ENCODE data around the gene COASY.

COASY gene

DNA sequence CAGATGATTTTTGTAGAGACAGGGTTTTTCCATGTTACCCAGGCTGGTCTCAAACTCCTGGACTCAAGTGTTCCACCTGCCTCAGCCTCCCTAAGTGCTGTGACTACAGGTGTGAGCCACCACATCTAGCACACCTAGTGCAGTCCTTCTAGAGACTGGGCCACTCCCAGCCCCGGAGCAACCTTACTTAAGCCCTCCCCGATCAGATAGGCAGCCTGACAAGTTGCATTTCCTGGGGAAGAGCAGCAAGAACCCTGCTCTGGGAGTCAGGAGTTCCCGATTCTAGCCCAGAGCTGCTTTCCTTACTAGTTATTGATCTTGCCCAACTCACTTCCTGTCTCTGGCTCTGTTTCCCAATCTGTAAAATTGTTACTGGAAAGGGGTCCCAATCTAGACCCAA, 32.9 kb upstream of the COASY start:
- H3K79me2 ChIP-seq (ENCODE audit: low read length): no peaks in the 10 kb centered on the region
- H3K9me2 ChIP-seq (replicated peaks; ENCODE audit: insufficient read depth, low read length): no peaks in the 10 kb centered on the region
- H4K20me1 ChIP-seq (ENCODE audit: insufficient read depth, low read length): no peaks in the 10 kb centered on the region
- H3K4me1 ChIP-seq (ENCODE audit: low read length): peaks cover 22% of the 10 kb centered on the region
- H3K4me2 ChIP-seq (ENCODE audit: low read depth, low read length): no peak overlapping the region
- H3F3A ChIP-seq (ENCODE audit: insufficient read depth, low read length): peaks cover 22% of the 10 kb centered on the region
- H3K27ac ChIP-seq (ENCODE audit: low read length): no peak overlapping the region
- H3K4me3 ChIP-seq (ENCODE audit: low read length): no peak overlapping the region
- no peak for DNase-seq
- no peaks in the 10 kb centered on the region for H3K27me3 ChIP-seq (replicated peaks; ENCODE audit: insufficient read depth, low read length)
- no peak for TF ChIP-seq EZH2phosphoT487 (IDR thresholded peaks at IDR 0.05; ENCODE audit: low read length)
- H3K36me3 ChIP-seq (replicated peaks; ENCODE audit: insufficient read depth, low read length): no peaks in the 10 kb centered on the region
- no peak overlapping the region for H2AFZ ChIP-seq (ENCODE audit: low read length)
- H3K9ac ChIP-seq (ENCODE audit: low read length): no peak overlapping the region
- H3K9me3 ChIP-seq (replicated peaks; ENCODE audit: insufficient read depth, low read length): no peaks in the 10 kb centered on the region

DNA sequence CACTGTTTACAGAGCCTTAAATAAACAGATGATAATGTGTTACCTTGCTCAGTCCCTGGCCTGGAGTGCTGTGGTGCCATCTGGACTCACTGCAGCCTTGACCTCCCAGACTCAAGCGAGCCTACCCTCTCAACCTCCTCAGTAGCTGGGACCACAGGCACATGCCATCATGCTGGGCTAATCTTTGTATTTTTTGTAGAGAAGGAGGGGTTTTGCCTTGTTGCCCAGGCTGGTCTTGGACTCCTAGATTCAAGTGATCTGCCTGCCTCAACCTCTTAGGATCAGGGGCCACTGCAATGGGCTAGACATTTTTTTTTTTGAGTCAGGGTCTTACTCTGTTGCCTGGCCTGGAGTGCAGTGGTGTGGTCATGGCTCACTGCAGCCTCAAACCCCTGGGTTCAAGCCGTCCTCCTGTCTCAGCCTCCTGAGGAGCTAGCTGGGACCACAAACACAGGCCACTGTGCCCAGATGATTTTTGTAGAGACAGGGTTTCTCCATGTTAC, 30.9 kb upstream of the COASY start:
- H4K20me1 ChIP-seq (ENCODE audit: insufficient read depth, low read length): no peaks in the 10 kb centered on the region
- H3K27me3 ChIP-seq (replicated peaks; ENCODE audit: insufficient read depth, low read length): no peaks in the 10 kb centered on the region
- H3K4me3 ChIP-seq (ENCODE audit: low read length): no peak overlapping the region
- no peaks in the 10 kb centered on the region for H3K9me2 ChIP-seq (replicated peaks; ENCODE audit: insufficient read depth, low read length)
- H3K9ac ChIP-seq (ENCODE audit: low read length): no peak overlapping the region
- no peaks in the 10 kb centered on the region for H3K36me3 ChIP-seq (replicated peaks; ENCODE audit: insufficient read depth, low read length)
- H3F3A ChIP-seq (ENCODE audit: insufficient read depth, low read length): peaks cover 22% of the 10 kb centered on the region
- 0 out of 2 replicates have a peak overlapping the region, but pooled peaks have one; percentile 53 for H3K4me2 ChIP-seq (ENCODE audit: low read depth, low read length)
- H2AFZ ChIP-seq (ENCODE audit: low read length): no peak overlapping the region
- 0 out of 2 replicates have a peak, but pooled peaks cover 4% of the 10 kb centered on the region for H3K79me2 ChIP-seq (ENCODE audit: low read length)
- peak overlapping the region; percentile 41; the same call in 1 of the 2 replicates for H3K27ac ChIP-seq (ENCODE audit: low read length)
- no peak for DNase-seq
- TF ChIP-seq EZH2 (optimal IDR thresholded peaks at IDR 0.05; ENCODE audit: low read depth, low read length) (no peak), EZH2phosphoT487 (IDR thresholded peaks at IDR 0.05; ENCODE audit: low read length) (no peak)
- TF ChIP-seq, protein P1, sequence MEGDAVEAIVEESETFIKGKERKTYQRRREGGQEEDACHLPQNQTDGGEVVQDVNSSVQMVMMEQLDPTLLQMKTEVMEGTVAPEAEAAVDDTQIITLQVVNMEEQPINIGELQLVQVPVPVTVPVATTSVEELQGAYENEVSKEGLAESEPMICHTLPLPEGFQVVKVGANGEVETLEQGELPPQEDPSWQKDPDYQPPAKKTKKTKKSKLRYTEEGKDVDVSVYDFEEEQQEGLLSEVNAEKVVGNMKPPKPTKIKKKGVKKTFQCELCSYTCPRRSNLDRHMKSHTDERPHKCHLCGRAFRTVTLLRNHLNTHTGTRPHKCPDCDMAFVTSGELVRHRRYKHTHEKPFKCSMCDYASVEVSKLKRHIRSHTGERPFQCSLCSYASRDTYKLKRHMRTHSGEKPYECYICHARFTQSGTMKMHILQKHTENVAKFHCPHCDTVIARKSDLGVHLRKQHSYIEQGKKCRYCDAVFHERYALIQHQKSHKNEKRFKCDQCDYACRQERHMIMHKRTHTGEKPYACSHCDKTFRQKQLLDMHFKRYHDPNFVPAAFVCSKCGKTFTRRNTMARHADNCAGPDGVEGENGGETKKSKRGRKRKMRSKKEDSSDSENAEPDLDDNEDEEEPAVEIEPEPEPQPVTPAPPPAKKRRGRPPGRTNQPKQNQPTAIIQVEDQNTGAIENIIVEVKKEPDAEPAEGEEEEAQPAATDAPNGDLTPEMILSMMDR (IDR thresholded peaks at IDR 0.05; ENCODE audit: low read length): no peak
- H3K9me3 ChIP-seq (replicated peaks; ENCODE audit: insufficient read depth, low read length): no peaks in the 10 kb centered on the region
- peaks cover 29% of the 10 kb centered on the region for H3K4me1 ChIP-seq (ENCODE audit: low read length)

DNA sequence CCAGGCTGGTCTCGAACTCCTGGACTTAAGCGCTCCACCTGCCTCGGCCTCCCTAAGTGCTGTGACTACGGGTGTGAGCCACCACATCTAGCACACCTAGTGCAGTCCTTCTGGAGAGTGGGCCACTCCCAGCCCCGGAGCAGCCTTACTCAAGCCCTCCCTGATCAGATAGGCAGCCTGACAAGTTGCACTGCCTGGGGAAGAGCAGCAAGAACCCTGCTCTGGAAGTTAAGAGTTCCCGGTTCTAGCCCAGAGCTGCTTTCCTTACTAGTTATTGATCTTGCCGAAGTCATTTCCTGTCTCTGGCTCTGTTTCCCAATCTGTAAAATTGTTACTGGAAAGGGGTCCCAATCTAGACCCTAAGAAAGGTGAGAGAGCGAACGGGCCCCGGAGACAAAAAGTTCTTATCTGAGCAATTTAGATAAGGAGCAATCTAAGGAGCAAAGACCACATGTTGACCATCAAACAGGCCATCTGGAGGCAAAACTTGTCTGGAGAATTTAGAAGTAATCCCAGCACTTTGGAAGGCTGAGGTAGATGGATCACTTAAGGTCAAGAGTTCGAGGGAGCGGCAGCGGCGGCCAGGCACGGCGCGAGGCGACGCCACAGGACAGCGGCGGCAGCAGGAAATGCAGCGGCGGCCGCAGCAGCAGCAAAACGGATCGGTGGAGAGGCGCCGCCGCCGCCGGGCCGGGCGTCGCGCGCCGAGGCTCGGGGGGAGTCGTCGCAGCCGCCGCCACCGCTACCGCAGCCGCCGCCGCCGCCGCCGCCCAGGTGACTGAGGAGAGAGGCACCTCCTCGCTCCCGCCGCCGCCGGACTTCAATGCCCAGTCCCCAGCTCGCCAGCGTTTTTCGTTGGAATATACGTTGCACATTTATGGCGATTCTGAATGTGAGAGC, 30.2 kb upstream of the COASY start:
- peak overlapping the region; percentile 23; the same call in 1 of the 2 replicates for H3K27ac ChIP-seq (ENCODE audit: low read length)
- peaks cover 24% of the 10 kb centered on the region for H3F3A ChIP-seq (ENCODE audit: insufficient read depth, low read length)
- TF ChIP-seq EZH2phosphoT487 (IDR thresholded peaks at IDR 0.05; ENCODE audit: low read length): no peak
- TF ChIP-seq, protein P1 (IDR thresholded peaks at IDR 0.05; ENCODE audit: low read length): peak; percentile 43
- TF ChIP-seq EZH2 (optimal IDR thresholded peaks at IDR 0.05; ENCODE audit: low read depth, low read length): no peak
- H2AFZ ChIP-seq (ENCODE audit: low read length): peak overlapping the region; percentile 70; the same call in 1 of the 2 replicates
- no peaks in the 10 kb centered on the region for H3K9me2 ChIP-seq (replicated peaks; ENCODE audit: insufficient read depth, low read length)
- H3K4me2 ChIP-seq (ENCODE audit: low read depth, low read length): peak overlapping the region; percentile 38; the same call in 1 of the 2 replicates
- H3K36me3 ChIP-seq (replicated peaks; ENCODE audit: insufficient read depth, low read length): no peaks in the 10 kb centered on the region
- DNase-seq: peak; percentile 68
- no peaks in the 10 kb centered on the region for H3K9me3 ChIP-seq (replicated peaks; ENCODE audit: insufficient read depth, low read length)
- peaks cover 6% of the 10 kb centered on the region for H3K79me2 ChIP-seq (ENCODE audit: low read length)
- peaks cover 29% of the 10 kb centered on the region for H3K4me1 ChIP-seq (ENCODE audit: low read length)
- no peaks in the 10 kb centered on the region for H3K27me3 ChIP-seq (replicated peaks; ENCODE audit: insufficient read depth, low read length)
- H3K4me3 ChIP-seq (ENCODE audit: low read length): peak overlapping the region; percentile 50; the same call in 1 of the 2 replicates
- no peaks in the 10 kb centered on the region for H4K20me1 ChIP-seq (ENCODE audit: insufficient read depth, low read length)
- no peak overlapping the region for H3K9ac ChIP-seq (ENCODE audit: low read length)
